ENCODE data around the gene TMEM106C. TPM values are rescaled to one million over a fixed set of nuclear protein-coding genes. Genes with fewer than 3 reads are reported as not detected.

TMEM106C gene
- total RNA-seq = 100 to 1,000 TPM in 1 of 2 experiments, 10 to 100 TPM in 1; 97.7 to 103 TPM

GRCh38 chr12:47963340-47964040, at the start of gene TMEM106C:
TMEM106C (plus strand) TSS chr12:47963596; CDS start chr12:47964237, 641 bp downstream.

GRCh38 chr12:48004053-48004941, 40.9 kb downstream of the TMEM106C start, which contains the start of gene COL2A1:
COL2A1 (minus strand) TSS chr12:48004476; CDS start chr12:48004321, 155 bp downstream.

Other genes with a start within 250 kb of the TMEM106C start
- not detected for gene ENDOU, start 238.1 kb upstream of the TMEM106C start, total RNA-seq
- gene RAPGEF3, start 204.7 kb upstream of the TMEM106C start, total RNA-seq = under 1 TPM; 0.15 to 0.24 TPM
- gene SLC48A1, start 190.4 kb upstream of the TMEM106C start, total RNA-seq = 10 to 100 TPM; 14.8 to 15.0 TPM
- 100 to 1,000 TPM; 340 to 361 TPM for gene HDAC7, start 143.7 kb upstream of the TMEM106C start, total RNA-seq
- gene VDR, start 58.6 kb upstream of the TMEM106C start, total RNA-seq = 10 to 100 TPM; 13.0 to 13.4 TPM
- gene COL2A1, start 40.9 kb downstream of the TMEM106C start, total RNA-seq = not detected
- gene SENP1, start 142.5 kb downstream of the TMEM106C start, total RNA-seq = 10 to 100 TPM; 30.1 to 30.4 TPM
- 10 to 100 TPM; 17.3 to 19.8 TPM for gene PFKM, start 155.8 kb downstream of the TMEM106C start, total RNA-seq
- 10 to 100 TPM; 45.1 to 45.4 TPM for gene ASB8, start 193.9 kb downstream of the TMEM106C start, total RNA-seq
- under 1 TPM; 0.22 to 0.45 TPM for gene CCDC184, start 220.0 kb downstream of the TMEM106C start, total RNA-seq
- gene OR10AD1, start 239.7 kb downstream of the TMEM106C start, total RNA-seq = not detected

Data from activated naive CD4-positive, alpha-beta T cell treated with anti-CD3 and anti-CD28 coated beads, Interleukin-2, amount 10 ng/mL, durations not matched to agents 5 hours and 36 hours (primary cell).